GM10847 (cell line): Measurements from ENCODE around the gene TRMU.

Experiments
- POLR2A ChIP-seq: IDR thresholded peaks from 2 replicates; pipeline ENCODE4 v1.6.1; 2011; ENCODE audit not compliant: insufficient read length; ENCODE audit errors: extremely low read depth

Gene TRMU

GRCh38 chr22:46376908-46377524 is 41.5 kb downstream of the TRMU start:
- no peak for TF ChIP-seq POLR2A

GRCh38 chr22:46377525-46378425 is 42.3 kb downstream of the TRMU start:
- no peak for TF ChIP-seq POLR2A

- TF ChIP-seq POLR2A, result no peak
Observed at GRCh38 chr22:46378426-46379065, 43.0 kb downstream of the TRMU start.

- TF ChIP-seq POLR2A, result no peak
Observed at GRCh38 chr22:46379066-46379930, 43.8 kb downstream of the TRMU start.

DNA sequence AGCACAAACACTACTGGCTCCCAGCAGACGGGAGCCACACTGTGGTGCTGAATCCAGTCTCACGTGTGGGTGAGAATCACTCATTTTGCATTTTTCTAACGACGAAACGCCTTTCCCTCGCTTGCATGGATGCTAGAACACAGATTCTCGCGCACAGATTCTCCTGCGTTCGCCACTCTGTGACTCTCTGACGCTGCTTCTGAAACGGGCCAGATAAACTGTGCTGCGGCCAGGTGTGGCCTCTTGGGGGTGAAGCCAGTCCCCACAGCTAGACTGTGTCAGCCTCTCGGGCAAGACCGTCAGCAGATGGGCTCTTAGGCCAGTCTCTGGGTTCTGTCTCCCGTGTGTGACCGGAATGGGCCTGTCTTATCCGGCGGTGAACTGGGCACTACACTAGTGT is 44.6 kb downstream of the TRMU start:
- no peak for TF ChIP-seq POLR2A

DNA sequence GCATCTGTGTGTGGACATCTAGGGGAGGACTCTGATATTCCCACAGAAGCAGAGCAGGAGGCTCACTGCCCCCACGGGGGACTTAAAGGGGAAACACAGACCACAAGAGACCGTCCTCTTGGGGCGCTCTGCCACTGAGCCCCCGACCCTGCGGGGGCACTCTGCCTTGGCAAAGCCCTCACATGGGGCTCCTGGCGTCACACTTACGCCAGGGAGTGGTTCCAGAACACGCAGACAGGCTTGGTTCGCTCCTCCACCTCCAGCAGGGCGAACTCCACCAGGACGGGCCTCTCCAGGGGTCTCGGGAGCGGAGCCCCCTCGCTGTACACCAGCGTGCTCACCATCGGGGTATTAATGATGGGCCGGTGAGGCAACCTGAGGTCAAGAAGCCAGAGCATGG is 45.1 kb downstream of the TRMU start:
- TF ChIP-seq POLR2A, result no peak

GRCh38 chr22:46381142-46381541 is 45.6 kb downstream of the TRMU start:
- TF ChIP-seq POLR2A, result no peak

DNA sequence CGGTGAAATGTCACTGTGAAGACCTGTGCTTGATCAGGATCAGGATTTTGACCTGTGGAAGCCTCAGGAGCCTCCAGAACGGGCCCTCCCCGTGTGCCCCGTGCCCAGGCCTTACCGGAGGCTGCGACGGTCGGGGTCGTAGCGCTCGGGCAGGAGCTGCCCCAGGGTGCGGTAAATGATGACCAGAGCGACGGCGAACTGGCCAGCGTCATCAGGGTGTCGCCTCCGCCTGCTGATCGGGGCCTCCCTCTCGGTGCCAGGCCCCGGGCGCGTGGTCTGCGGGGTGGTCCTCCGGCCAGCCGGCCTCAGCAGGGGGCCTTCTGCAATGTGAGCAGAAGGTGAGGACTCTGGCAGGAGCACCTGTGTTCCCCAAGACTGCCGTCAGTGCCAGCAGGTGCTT is 46.2 kb downstream of the TRMU start:
- TF ChIP-seq POLR2A, result no peak

DNA sequence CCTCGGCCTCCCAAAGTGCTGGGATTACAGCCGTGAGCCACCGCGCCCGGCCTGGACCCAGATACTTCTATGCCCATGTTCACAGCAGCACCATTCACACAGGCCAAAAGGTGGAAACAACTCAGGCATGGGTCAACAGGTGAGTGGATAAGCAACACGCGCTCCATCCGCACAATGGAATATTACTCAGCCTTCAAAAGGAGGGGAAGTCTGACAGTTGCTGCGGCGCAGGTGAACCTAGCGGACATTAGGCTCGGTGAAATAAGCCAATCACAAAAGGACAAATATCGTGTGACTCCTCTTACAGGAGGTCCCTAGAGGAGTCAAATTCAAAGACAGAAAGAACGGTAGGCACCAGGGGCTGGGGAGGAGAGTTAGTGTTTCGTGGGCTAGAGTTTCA is 47.0 kb downstream of the TRMU start:
- no peak for TF ChIP-seq POLR2A

- no peak for TF ChIP-seq POLR2A
Observed at GRCh38 chr22:46386312-46386711, 50.8 kb downstream of the TRMU start.

- no peak for TF ChIP-seq POLR2A
Observed at GRCh38 chr22:46387748-46388147, 52.2 kb downstream of the TRMU start.

DNA sequence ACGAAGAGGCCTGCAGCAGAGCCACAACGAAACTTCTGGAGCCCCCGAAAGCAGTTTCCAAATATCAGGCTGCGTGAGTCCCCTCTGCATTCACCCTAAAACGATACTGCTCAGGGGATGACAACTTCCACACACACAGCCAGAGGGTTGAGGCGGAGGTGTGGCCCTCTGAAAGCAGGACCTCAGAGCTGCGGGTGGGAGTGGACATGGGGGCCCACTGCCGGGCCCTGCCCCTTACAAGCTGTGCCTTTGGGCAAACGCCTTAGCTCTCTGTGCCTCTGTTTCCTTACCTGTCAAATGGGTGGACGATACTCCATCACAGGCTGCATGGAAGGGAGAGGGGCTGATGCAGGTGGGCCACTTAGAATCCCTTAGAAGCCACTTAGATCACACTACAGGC is 53.1 kb downstream of the TRMU start:
- no peak for TF ChIP-seq POLR2A

- TF ChIP-seq POLR2A, result no peak
Observed at GRCh38 chr22:46389081-46389480, 53.6 kb downstream of the TRMU start.

DNA sequence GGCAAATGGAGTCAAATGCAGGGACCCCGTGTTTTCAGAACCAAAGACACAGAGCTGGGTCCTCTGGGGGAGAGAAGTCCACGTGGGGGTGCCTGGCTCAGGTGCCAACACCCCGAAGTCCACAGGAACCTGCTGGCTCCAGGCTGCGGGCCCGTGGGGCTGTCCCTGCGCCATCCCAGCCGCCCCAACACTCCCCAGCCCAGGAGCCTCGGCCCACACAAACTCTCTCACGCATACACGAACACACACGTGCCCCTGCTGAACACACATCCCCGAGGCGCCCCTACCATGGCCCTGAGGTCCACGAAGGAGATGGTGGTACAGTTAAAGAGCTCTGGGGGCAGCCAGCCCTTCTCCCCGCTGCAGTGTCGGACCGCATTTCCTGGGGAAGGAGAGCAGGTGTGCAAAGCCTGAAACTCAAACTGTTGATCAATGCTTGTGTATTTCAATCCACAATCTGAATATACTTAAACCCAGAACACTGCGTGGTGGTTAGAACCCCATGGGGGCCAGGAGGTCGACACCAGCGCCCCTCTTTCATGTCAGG is 54.7 kb downstream of the TRMU start:
- TF ChIP-seq POLR2A, result no peak

- no peak for TF ChIP-seq POLR2A
Observed at GRCh38 chr22:46390652-46391301, 55.3 kb downstream of the TRMU start.
